GF-D8 (cell line): ENCODE measurements around the gene NUDT7.

ENCODE experiments used
- DNase-seq: peaks from one replicate; lab custom pipeline; 2025; lab: John Stamatoyannopoulos, UW

Gene NUDT7

DNA sequence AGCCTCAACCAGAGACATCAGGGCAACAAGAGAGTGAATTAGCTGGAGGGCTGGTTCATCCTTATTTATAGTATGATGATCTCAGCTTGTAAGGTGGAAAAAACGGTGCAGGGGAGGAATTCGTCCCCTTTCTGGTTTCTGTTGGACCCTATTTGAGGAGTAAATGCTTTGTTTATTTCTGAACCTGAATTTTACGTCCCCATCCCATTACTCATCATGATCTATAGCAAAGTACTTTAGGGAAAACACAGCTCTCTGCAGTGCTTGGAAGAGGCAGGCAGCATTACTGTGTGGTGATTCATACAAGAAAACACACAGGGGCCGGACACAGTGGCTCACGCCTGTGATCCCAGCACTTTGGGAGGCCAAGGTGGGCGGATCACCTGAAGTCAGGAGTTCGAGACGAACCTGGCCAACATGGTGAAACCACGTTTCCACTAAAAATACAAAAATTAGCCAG, 58.1 kb downstream of the NUDT7 start:
- DNase-seq, result no peak

DNA sequence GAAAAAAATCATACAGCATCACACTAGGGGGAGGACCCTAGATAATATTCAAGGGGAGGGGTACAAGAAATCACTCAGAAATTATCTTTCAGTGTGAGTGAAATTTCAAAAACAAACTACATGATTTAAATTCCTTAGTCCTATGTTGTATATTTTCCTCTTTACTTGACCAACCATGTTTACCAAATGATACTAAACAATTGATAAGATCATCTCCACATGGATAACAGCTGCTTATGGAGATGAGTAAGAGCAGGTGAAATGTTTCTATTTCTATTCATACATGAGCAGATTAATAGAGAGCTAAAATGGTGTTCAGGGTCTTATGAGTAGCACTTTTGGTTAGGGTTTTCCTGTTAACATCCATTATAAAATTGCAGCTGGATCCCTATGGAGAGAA, 58.8 kb downstream of the NUDT7 start:
- DNase-seq, result no peak

DNA sequence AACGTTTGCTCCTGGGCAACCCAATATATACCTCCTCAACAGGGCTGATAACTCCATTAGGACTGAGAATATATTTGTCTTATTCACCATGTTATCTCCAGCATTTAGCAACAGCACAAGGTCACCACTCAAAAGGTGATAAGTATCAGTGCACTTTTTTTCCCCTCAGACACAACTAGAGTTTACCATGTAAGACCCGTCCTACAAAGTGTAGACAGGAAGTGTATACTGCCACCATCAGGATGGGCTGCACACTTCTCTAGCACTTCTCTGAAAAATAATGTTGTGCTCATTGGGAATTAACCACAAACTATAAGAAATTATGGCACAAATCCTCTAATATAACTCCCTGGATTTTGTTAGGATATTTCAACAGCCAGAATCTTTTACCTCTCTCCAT, 60.4 kb downstream of the NUDT7 start:
- DNase-seq, result no peak

DNA sequence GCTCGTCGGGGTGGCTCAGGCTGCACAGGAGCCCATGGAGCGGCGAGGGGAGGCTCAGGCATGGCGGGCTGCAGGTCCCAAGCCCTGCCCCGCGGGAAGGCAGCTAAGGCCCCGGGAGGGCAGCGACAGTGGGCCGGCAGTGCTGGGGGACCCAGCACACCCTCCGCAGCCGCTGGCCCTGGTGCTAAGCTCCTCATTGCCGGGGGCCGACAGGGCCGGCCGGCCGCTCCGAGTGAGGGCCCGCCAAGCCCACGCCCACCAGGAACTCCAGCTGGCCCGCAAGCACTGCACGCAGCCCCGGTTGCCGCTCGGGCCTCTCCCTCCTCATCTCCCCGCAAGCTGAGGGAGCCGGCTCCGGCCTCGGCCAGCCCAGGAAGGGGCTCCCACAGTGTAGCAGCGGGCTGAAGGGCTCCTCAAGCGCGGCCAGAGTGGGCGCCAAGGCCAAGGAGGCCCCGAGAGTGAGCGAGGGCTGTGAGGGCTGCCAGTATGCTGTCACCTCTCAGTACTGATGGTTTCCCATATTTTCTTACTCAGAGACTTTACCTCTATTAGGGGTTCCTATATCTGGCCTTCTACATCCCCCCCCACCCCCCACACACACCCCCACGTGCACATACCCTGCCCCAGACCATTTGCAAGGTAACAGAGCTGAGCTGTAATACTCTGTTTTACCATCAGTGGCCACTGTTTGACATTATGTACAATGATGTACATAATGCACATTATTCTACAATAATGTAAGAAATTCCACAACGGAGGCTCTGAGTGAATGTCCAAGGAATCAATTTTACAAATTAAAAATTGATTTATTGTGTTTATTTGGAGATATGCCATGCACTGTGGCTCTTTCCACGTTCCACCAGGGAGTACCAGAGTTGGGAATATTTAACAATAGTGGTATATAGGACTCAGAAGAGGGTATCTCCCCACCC, 62.4 kb downstream of the NUDT7 start:
- DNase-seq, result no peak

DNA sequence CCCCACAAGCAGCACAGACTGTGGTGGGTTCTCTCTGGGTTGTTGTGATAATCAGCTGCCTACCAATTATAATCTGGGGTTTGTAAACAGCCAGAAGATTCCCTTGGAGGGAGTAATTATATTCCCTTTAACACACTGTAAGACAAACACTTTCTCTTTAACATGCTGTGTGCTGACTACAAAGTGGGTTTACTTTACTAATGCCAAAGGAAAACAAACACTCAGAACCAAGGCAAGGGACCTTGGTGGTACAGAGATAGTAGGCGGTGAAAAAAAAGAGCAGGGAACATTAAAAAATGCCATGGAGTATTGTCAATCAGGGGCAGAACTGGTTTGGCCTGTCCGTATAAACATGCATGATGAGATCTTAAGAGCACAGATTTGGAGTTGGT, 63.1 kb downstream of the NUDT7 start:
- no peak for DNase-seq

DNA sequence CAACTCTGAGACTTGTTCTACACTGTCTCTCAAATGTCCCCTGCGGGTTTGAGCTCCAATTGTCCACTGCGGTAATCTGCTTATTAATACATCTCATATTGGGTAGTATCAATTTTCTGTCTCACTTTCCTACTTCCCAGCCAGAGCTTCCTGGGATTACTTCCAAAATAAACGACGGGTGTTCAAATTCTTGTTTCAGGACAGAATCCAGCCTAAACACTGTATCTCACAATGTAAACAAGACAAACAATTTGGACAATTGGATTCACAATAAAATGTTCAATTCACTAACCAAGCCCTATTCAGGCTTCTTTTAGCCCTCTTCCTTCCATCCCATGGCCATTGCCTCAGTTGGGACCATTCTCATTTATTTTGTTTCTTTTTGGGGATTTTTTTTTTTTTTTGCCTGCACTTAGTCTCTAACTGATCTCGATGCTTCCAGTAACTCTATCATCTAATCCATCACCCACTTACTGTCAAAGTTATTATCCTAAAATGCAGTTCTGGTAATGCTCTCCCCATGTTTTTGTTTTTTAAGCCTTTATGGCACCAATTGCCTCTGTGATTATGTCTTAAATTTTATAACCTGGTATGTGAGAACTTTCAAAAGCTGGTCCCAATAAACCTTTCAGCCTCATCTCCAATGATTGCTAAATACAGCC, 64.0 kb downstream of the NUDT7 start:
- DNase-seq, result no peak

DNA sequence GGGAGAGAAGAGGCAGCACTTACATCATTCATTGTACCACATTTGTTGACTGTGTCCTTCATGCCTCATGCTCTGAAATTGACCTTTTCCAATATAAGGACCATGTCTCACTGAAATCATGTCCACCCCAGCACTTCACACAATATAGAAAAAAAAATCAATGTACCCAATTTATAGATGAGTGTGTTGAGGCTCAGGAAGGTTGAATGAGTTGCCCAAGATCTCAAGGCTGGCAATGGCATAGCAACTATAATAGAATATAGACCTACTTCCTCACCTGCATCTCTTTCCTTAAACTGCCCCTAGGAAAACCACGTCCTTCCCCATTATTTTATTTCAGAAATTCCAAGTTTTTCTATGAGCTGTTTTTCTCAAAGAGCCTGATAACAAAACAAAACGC, 65.1 kb downstream of the NUDT7 start:
- DNase-seq, result no peak

DNA sequence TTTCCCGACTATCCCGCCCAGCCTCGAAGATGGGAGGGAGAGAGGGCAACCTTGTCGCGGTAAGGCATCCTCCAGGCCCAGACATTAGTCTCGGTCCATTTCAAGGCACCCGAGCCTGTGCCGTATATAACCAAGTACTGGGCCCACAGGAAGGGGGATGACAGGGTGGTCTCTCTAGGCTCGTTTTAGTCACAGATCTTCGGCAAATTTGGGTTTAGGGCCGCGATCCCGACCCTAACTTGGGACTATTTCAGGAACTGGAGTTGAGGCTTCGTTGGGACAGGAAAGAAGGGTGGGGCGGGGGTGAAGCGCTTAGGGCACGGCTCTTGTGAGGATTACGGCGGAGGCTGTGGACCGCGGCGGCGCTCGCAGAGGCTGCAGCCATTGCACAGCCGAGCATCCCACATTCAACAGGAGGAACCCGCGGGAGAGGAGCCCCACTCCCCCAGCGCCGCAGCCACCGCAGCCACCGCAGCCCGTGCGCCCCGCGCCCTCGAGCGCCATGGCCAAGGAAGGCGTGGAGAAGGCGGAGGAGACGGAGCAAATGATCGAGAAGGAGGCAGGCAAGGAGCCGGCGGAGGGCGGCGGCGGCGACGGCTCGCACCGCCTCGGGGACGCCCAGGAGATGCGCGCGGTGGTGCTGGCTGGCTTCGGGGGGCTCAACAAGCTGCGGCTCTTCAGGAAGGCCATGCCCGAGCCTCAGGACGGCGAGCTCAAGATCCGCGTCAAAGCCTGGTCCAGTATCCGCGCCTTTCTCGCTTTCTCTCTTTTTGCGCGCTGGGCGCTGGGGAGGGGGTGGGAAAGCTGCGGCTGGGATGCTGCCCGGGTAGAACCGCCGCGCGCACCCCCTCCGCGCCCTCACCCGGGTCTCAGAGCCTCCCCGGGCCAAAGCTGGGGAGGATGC, 66.1 kb downstream of the NUDT7 start, which contains the start of gene VAT1L:
Gene VAT1L (plus strand): TSS at position 384 of the 904 bp plus-strand sequence. CDS start 119 bp downstream, at position 503.
- DNase-seq, result no peak

DNA sequence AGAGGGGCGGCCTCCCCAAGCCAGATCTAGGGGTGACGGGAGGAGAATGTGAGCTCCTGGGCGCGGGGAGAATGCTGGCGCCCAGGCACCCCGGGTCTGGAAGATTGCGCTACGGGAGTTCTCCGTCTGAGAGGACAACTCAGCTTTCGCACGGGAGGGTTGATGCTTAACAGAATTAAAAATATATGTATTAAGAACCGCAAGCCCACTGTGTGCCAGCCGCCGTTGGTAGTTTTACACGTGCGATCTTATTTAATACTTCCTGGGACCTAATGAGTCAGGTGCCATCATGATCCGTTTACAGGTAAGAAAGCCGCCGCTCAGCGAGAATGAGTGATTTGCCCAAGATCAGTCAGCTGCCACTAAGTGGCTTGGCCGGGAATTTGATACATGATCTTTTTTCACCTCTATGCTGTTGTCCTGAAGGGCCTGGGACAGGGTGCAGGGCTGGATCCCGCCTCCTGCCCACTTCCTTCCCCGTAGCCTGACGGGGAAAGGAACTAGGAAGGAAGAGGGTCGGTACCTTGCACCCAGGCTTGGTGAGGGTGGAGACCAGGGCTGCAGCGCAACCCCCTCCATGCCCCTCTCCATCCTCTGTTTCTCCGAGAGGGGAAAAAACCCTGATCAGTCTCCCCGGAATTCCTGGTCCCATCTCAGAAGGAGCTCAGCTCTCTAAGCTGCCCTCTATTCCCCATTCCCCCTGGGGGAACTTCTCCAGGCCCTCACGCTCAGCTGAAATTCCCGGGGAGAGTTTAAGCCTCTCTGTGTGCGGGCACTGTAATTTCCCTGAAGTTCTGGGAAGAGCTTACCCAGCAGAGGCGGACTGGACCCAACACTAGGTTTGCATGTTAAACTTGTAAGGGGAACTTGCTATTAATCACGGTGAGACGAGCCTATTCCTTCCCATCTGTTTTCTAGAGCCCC, 67.0 kb downstream of the NUDT7 start:
- DNase-seq, result no peak

DNA sequence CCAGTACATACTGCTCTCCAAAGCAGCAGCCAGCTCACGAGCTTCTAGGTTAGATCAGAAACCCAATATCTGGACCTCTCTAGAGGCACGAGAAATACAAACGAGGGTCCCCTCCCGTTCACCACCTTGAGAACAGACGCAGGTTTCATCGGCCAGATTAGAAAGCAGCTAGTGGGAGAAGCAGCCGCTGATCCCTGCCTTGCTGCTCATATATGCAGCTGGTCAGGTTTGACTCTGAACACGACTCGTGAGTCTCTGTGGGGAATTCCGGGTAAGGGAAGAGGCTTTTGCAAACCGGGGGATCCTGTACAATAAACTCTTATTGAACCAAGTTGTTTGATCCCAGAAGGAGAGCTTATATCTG, 67.7 kb downstream of the NUDT7 start:
- no peak for DNase-seq

DNA sequence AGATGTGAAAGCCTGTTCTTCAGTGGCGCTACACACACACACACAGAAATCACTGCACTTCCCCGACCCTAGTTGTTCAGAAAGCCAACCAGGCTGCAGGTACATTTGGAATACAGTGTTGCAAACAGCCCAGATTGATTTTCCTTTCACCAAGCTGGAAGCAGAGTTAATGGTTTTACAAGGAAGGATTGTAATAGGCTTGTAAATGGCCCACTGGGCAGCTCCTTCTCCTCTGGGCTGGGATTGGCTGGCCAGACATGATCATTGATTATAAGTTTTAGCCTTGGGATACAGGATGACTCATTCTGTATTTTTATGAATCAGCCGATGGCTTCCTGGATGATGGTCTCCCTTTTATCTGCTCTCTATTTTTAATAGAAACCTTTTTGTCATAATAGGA, 68.6 kb downstream of the NUDT7 start:
- no peak for DNase-seq
